Mucosa of stomach (tissue), 1 donor: ENCODE measurements around the gene ADAMTS12.

ENCODE experiments used
- H3K27me3 ChIP-seq: one replicate; pipeline ENCODE4 v1.7.0; 2013; ENCODE audit warnings: mild to moderate bottlenecking, low read length; ENCODE audit not compliant: control insufficient read depth, insufficient read depth
- H3K36me3 ChIP-seq: one replicate; pipeline ENCODE4 v1.7.0; 2013; ENCODE audit warnings: low read length; ENCODE audit not compliant: control insufficient read depth, insufficient read depth
- H3K4me1 ChIP-seq: one replicate; pipeline ENCODE4 v1.7.0; 2013; ENCODE audit warnings: mild to moderate bottlenecking, low read length; ENCODE audit not compliant: control insufficient read depth, insufficient read depth
- H3K4me3 ChIP-seq: one replicate; pipeline ENCODE4 v1.7.0; 2013; ENCODE audit warnings: low read length
- H3K9ac ChIP-seq: one replicate; pipeline ENCODE4 v1.7.0; 2013; ENCODE audit warnings: mild to moderate bottlenecking, low read length, moderate library complexity
- H3K9me3 ChIP-seq: one replicate; pipeline ENCODE4 v1.7.0; 2013; ENCODE audit warnings: mild to moderate bottlenecking, low read length, moderate library complexity; ENCODE audit not compliant: control insufficient read depth
- donor health status: Pancreatic carcinoma.

ADAMTS12 gene

GRCh38 chr5:33513462-33514185, 378.2 kb downstream of the ADAMTS12 start:
- Histone ChIP-seq H3K27me3 (no peaks in the 10 kb centered on the region), H3K9ac (no peak overlapping the region), H3K4me3 (no peak overlapping the region), H3K4me1 (no peaks in the 10 kb centered on the region), H3K9me3 (no peaks in the 10 kb centered on the region), H3K36me3 (no peaks in the 10 kb centered on the region)

- Histone ChIP-seq H3K36me3 (no peaks in the 10 kb centered on the region), H3K4me3 (no peak overlapping the region), H3K9ac (no peak overlapping the region), H3K9me3 (no peaks in the 10 kb centered on the region), H3K4me1 (no peaks in the 10 kb centered on the region), H3K27me3 (no peaks in the 10 kb centered on the region)
Observed at GRCh38 chr5:33509036-33509435, 382.8 kb downstream of the ADAMTS12 start.

GRCh38 chr5:33507426-33507825, 384.4 kb downstream of the ADAMTS12 start:
- Histone ChIP-seq H3K9ac (no peak overlapping the region), H3K9me3 (no peaks in the 10 kb centered on the region), H3K4me1 (no peaks in the 10 kb centered on the region)

GRCh38 chr5:33504570-33504969, 387.2 kb downstream of the ADAMTS12 start:
- Histone ChIP-seq H3K4me1 (no peaks in the 10 kb centered on the region), H3K9me3 (no peaks in the 10 kb centered on the region), H3K27me3 (no peaks in the 10 kb centered on the region), H3K9ac (no peak overlapping the region), H3K4me3 (no peak overlapping the region), H3K36me3 (no peaks in the 10 kb centered on the region)

More at GRCh38 chr5:33507426-33507825, 384.4 kb downstream of the ADAMTS12 start:
- H3K27me3 ChIP-seq: no peaks in the 10 kb centered on the region
- H3K36me3 ChIP-seq: no peaks in the 10 kb centered on the region
- H3K4me3 ChIP-seq: no peak overlapping the region

- Histone ChIP-seq H3K36me3 (no peaks in the 10 kb centered on the region), H3K4me1 (no peaks in the 10 kb centered on the region), H3K9ac (no peak overlapping the region), H3K9me3 (no peaks in the 10 kb centered on the region), H3K27me3 (no peaks in the 10 kb centered on the region), H3K4me3 (no peak overlapping the region)
Observed at GRCh38 chr5:33501899-33502298, 389.9 kb downstream of the ADAMTS12 start.

- Histone ChIP-seq H3K36me3 (no peaks in the 10 kb centered on the region), H3K4me1 (no peaks in the 10 kb centered on the region), H3K27me3 (no peaks in the 10 kb centered on the region), H3K9ac (no peak overlapping the region), H3K9me3 (no peaks in the 10 kb centered on the region), H3K4me3 (no peak overlapping the region)
Observed at GRCh38 chr5:33501260-33501659, 390.5 kb downstream of the ADAMTS12 start.

- H3K36me3 ChIP-seq: no peaks in the 10 kb centered on the region
Observed at GRCh38 chr5:33494466-33494865, 397.3 kb downstream of the ADAMTS12 start.

GRCh38 chr5:33491941-33492340, 399.8 kb downstream of the ADAMTS12 start:
- Histone ChIP-seq H3K36me3 (no peaks in the 10 kb centered on the region), H3K4me1 (no peaks in the 10 kb centered on the region), H3K9ac (no peak overlapping the region), H3K27me3 (no peaks in the 10 kb centered on the region), H3K9me3 (no peaks in the 10 kb centered on the region), H3K4me3 (no peak overlapping the region)

More at GRCh38 chr5:33494466-33494865, 397.3 kb downstream of the ADAMTS12 start:
- no peak overlapping the region for H3K4me3 ChIP-seq
- H3K9me3 ChIP-seq: no peaks in the 10 kb centered on the region
- H3K27me3 ChIP-seq: no peaks in the 10 kb centered on the region
- H3K4me1 ChIP-seq: no peaks in the 10 kb centered on the region
- no peak overlapping the region for H3K9ac ChIP-seq

GRCh38 chr5:33490071-33490665, 401.6 kb downstream of the ADAMTS12 start:
- Histone ChIP-seq H3K9ac (no peak overlapping the region), H3K4me3 (no peak overlapping the region), H3K4me1 (no peaks in the 10 kb centered on the region), H3K36me3 (no peaks in the 10 kb centered on the region), H3K9me3 (no peaks in the 10 kb centered on the region), H3K27me3 (no peaks in the 10 kb centered on the region)

- Histone ChIP-seq H3K4me3 (no peak overlapping the region), H3K4me1 (no peaks in the 10 kb centered on the region), H3K9me3 (no peaks in the 10 kb centered on the region), H3K36me3 (no peaks in the 10 kb centered on the region), H3K9ac (no peak overlapping the region), H3K27me3 (no peaks in the 10 kb centered on the region)
Observed at GRCh38 chr5:33489481-33490067, 402.2 kb downstream of the ADAMTS12 start.

GRCh38 chr5:33488558-33489355, 403.0 kb downstream of the ADAMTS12 start:
- H3K9ac ChIP-seq: no peak overlapping the region
- H3K9me3 ChIP-seq: no peaks in the 10 kb centered on the region
- no peaks in the 10 kb centered on the region for H3K36me3 ChIP-seq
- H3K4me1 ChIP-seq: no peaks in the 10 kb centered on the region
- no peaks in the 10 kb centered on the region for H3K27me3 ChIP-seq
- no peak overlapping the region for H3K4me3 ChIP-seq

GRCh38 chr5:33487236-33487635, 404.6 kb downstream of the ADAMTS12 start:
- H3K27me3 ChIP-seq: no peaks in the 10 kb centered on the region

More at GRCh38 chr5:33487236-33487635, 404.6 kb downstream of the ADAMTS12 start:
- Histone ChIP-seq H3K9me3 (no peaks in the 10 kb centered on the region), H3K4me3 (no peak overlapping the region), H3K36me3 (no peaks in the 10 kb centered on the region), H3K4me1 (no peaks in the 10 kb centered on the region), H3K9ac (no peak overlapping the region)
